Tibial nerve (tissue), 4 donors: ENCODE data around the gene ZNF415. TPM values are rescaled to one million over a fixed set of nuclear protein-coding genes. Genes with fewer than 3 reads are reported as not detected.

Experiments
- DNase-seq, 2 donors: peaks; one replicate each; pipeline ENCODE4 v3.0.0-alpha.2; 2019; ENCODE audit warnings: low spot score in 2 of 2
- H3K27ac ChIP-seq, 4 donors: fragments of 200-600 bp; sonication (generic) in 3 of 4; one replicate each; pipeline ENCODE4 v1.5.1; 2017 to 2019; ENCODE audit warnings: mild to moderate bottlenecking in 1 of 4
- H3K27me3 ChIP-seq, 2 donors: fragments of 200-600 bp; sonication (generic) in 1 of 2; one replicate each; pipeline versions ENCODE4 v1.5.1 to v1.6.0; 2017 to 2019
- H3K36me3 ChIP-seq, 3 donors: fragments of 200-600 bp; sonication (generic); one replicate each; pipeline ENCODE4 v1.5.1; 2018 to 2019
- H3K4me1 ChIP-seq, 4 donors: fragments of 200-600 bp; sonication (generic) in 3 of 4; one replicate each; pipeline ENCODE4 v1.5.1; 2017 to 2019
- H3K4me3 ChIP-seq, 4 donors: fragments of 200-600 bp; sonication (generic) in 3 of 4; one replicate each; pipeline ENCODE4 v1.5.1; 2017 to 2019; ENCODE audit warnings: mild to moderate bottlenecking in 1 of 4, moderate library complexity in 1 of 4
- H3K9me3 ChIP-seq, 4 donors: fragments of 200-600 bp; sonication (generic) in 3 of 4; one replicate each; pipeline ENCODE4 v1.5.1; 2017 to 2019
- CTCF ChIP-seq, 5 experiments: fragments of 200-600 bp in 3 of 5; fragments of 450-650 bp in 2 of 5; sonication (generic) in 3 of 5; IDR thresholded peaks; one replicate each; pipeline ENCODE4 v1.5.1; 2016 to 2019; ENCODE audit warnings: antibody characterized with exemption in 5 of 5, mild to moderate bottlenecking in 3 of 5, moderate library complexity in 2 of 5
- EP300 ChIP-seq, 2 donors: sonication (generic); formaldehyde crosslinking; IDR thresholded peaks; one replicate each; pipeline ENCODE4 v1.6.1; 2017; ENCODE audit warnings: antibody characterized with exemption in 2 of 2, mild to moderate bottlenecking in 1 of 2
- POLR2A ChIP-seq, 2 donors: fragments of 450-650 bp; IDR thresholded peaks; one replicate each; pipeline ENCODE4 v1.6.1; 2017; ENCODE audit warnings: antibody characterized with exemption in 2 of 2, mild to moderate bottlenecking in 2 of 2, moderate library complexity in 2 of 2
- WGBS, 2 donors: methylation state at CpG; one replicate each; pipeline ENCODE4 v1.1.5; 2018; 5-methylcytosine and 5-hydroxymethylcytosine counted together
- total RNA-seq, 4 donors: library from RNA; depleted of rRNA; stranded (reverse); fragments of >200 nt; gene quantifications; one replicate each; pipeline ENCODE4 v1.1.0, GENCODE V29; 2016

ZNF415 gene
- total RNA-seq, 4 donors from 2014 or later, result 4.5 to 9.8 (median 5.7) TPM

DNA sequence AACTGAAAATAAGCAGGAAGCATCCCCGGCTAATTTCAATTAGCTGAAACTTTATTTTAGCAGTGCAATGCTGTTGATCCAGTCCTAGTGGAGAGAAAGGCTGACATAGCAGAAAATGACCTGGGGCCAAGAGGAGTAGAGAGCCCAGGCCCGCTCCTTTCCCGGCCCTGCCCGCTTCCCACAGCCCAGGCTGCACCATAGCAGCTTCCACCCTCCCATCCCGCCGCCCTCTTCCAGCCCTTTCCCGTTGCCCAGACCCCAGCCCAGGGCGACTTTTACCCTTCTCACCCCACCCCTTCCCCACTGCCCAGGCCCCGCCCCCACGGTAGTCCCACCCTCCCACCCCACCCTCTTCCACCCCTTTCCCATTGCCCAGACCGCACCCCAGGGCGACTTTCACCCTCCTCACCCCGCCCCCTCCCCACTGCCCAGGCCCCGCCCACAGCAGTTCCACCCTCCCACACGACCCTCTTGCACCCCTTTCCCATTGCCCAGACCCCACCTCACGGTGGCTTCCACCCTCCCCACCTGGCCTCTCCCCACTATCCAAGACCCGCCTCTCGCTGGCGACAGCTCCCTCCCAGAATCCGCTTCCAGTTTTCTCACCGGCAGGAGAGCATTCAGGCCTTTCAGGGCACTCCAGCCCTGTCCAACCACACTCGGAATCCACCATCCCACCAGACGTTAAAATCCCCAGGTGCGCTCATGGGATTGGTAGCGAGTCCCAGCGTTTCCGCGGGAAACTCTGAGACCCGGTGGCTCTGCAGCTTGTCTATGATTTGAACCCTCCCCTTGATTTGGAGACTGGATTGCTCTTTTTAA, 37.7 kb downstream of the ZNF415 start:
- Histone ChIP-seq H3K27ac (no peak overlapping the region), H3K9me3 (no peaks in the 10 kb centered on the region), H3K27me3 (no peaks in the 10 kb centered on the region), H3K4me1 (peaks cover 0 to 16% (median 0%) of the 10 kb centered on the region in 4 donors), H3K36me3 (peaks cover 0 to 73% (median 6%) of the 10 kb centered on the region in 3 donors), H3K4me3 (no peak overlapping the region)
- DNase-seq, result no peak
- 66 to 68% methylated on average over 29 of the region's 29 CpGs for WGBS, 2 donors
- TF ChIP-seq POLR2A (IDR thresholded peaks at IDR 0.05) (no peak), EP300 (IDR thresholded peaks at IDR 0.05) (no peak), CTCF (IDR thresholded peaks at IDR 0.05) (no peak)

DNA sequence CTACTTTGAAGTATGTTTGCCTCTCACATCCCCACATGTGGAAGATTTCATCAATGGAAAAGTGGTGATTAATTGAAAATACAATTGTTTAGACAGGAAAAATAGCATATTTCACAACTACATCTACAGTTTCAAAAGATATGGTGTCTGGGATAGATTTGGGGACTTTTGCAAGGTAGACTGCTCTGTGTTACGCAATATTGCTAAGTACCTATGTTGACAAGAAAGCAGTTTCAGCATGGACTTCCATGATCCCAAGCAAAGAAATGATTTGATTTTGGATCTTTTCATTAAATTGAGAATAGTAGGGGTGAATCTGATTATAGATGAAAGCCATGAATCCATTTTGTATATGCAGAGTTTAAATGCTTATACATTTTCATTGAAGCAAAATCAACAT, 40.0 kb downstream of the ZNF415 start:
- H3K4me1 ChIP-seq, result peaks cover 0 to 6% (median 0%) of the 10 kb centered on the region in 4 donors
- TF ChIP-seq EP300 (IDR thresholded peaks at IDR 0.05), result no peak
- TF ChIP-seq CTCF (IDR thresholded peaks at IDR 0.05), result no peak
- TF ChIP-seq POLR2A (IDR thresholded peaks at IDR 0.05), result no peak
- no peaks in the 10 kb centered on the region for H3K9me3 ChIP-seq
- no peak overlapping the region for H3K4me3 ChIP-seq
- no peak for DNase-seq
- 3 to 56% methylated on average over 1 of the region's 1 CpG for WGBS, 2 donors
- H3K27me3 ChIP-seq, result no peaks in the 10 kb centered on the region
- H3K27ac ChIP-seq, result no peak overlapping the region
- H3K36me3 ChIP-seq, result peaks cover 0 to 74% (median 8%) of the 10 kb centered on the region in 3 donors

GRCh38 chr19:53091413-53092254, 41.1 kb downstream of the ZNF415 start:
- H3K27me3 ChIP-seq, result no peaks in the 10 kb centered on the region
- H3K36me3 ChIP-seq, result peaks cover 0 to 79% (median 8%) of the 10 kb centered on the region in 3 donors
- no peak overlapping the region for H3K4me3 ChIP-seq
- WGBS, 2 donors, result 81 to 85% methylated on average over 17 to 19 of the region's 19 CpGs
- no peak overlapping the region for H3K27ac ChIP-seq
- no peak for TF ChIP-seq EP300 (IDR thresholded peaks at IDR 0.05)
- TF ChIP-seq POLR2A (IDR thresholded peaks at IDR 0.05), result no peak
- no peak for TF ChIP-seq CTCF (IDR thresholded peaks at IDR 0.05)
- H3K9me3 ChIP-seq, result no peaks in the 10 kb centered on the region
- DNase-seq, result no peak
- no peaks in the 10 kb centered on the region for H3K4me1 ChIP-seq

- Histone ChIP-seq H3K4me3 (no peak overlapping the region), H3K4me1 (no peaks in the 10 kb centered on the region), H3K27me3 (no peaks in the 10 kb centered on the region), H3K27ac (no peak overlapping the region), H3K36me3 (peaks cover 0 to 87% (median 8%) of the 10 kb centered on the region in 3 donors), H3K9me3 (peaks cover 0 to 2% (median 0%) of the 10 kb centered on the region in 4 donors)
- TF ChIP-seq POLR2A (IDR thresholded peaks at IDR 0.05) (no peak), CTCF (IDR thresholded peaks at IDR 0.05) (no peak), EP300 (IDR thresholded peaks at IDR 0.05) (no peak)
- WGBS, 2 donors, result 79 to 84% methylated on average over 6 of the region's 6 CpGs
- no peak for DNase-seq
Observed at GRCh38 chr19:53088091-53088490, 44.6 kb downstream of the ZNF415 start.
